ENCODE data around the gene PPP6R1. TPM values are rescaled to one million over a fixed set of nuclear protein-coding genes. Genes with fewer than 3 reads are reported as not detected.

PPP6R1 gene
- total and polyA plus RNA-seq, 2 donors (not counting 1 experiment from before 2014, with no cell fraction given) = 28.5 to 34.0 TPM

GRCh38 chr19:55239004-55239403 is 19.8 kb downstream of the PPP6R1 start:
- Histone ChIP-seq H3K4me2 (ENCODE audit: extremely low read depth, insufficient read depth, low read length) (no peak overlapping the region), H3K79me2 (ENCODE audit: control insufficient read depth, insufficient read depth, low read length) (no peaks in the 10 kb centered on the region), H3K4me3 (replicated peaks in 1 of 4; ENCODE audit: control extremely low read depth in 1 of 4, insufficient read depth in 1 of 4, low read depth in 3 of 4, low read length in 4 of 4) (no peak overlapping the region), H4K20me1 (ENCODE audit: control insufficient read depth, extremely low read depth, insufficient read depth, low read length) (no peaks in the 10 kb centered on the region), H3K27ac (ENCODE audit: insufficient read depth, low read length) (no peak overlapping the region), H3K27me3 (ENCODE audit: control insufficient read depth, insufficient read depth, low read length) (no peaks in the 10 kb centered on the region), H3K9ac (ENCODE audit: insufficient read depth, low read length) (no peak overlapping the region), H3K36me3 (ENCODE audit: control insufficient read depth, insufficient read depth, low read length) (peaks cover 38% of the 10 kb centered on the region), H3K9me3 (ENCODE audit: control insufficient read depth, insufficient read depth, low read depth, low read length) (no peaks in the 10 kb centered on the region), H3K4me1 (ENCODE audit: control insufficient read depth, extremely low read depth, insufficient read depth, low read length) (no peaks in the 10 kb centered on the region), H2AFZ (ENCODE audit: low read length) (no peak overlapping the region)
- DNase-seq (ENCODE audit: low read depth in 2 of 2) = no peak
- no peak for TF ChIP-seq EZH2 (IDR thresholded peaks at IDR 0.05; ENCODE audit: low read length, missing control alignments)

- no peak overlapping the region for H2AFZ ChIP-seq (ENCODE audit: low read length)
- H3K27ac ChIP-seq (ENCODE audit: insufficient read depth, low read length) = no peak overlapping the region
- H3K9me3 ChIP-seq (ENCODE audit: control insufficient read depth, insufficient read depth, low read depth, low read length) = no peaks in the 10 kb centered on the region
- TF ChIP-seq CTCF (conservative IDR thresholded peaks at IDR 0.05 in 1 of 2, IDR thresholded peaks at IDR 0.05 in 1 of 2; ENCODE audit: low read depth in 1 of 2, low read length in 2 of 2) = no peak
- TF ChIP-seq EZH2 (IDR thresholded peaks at IDR 0.05; ENCODE audit: low read length, missing control alignments) = no peak
- no peak overlapping the region for H3K4me3 ChIP-seq (replicated peaks in 1 of 4; ENCODE audit: control extremely low read depth in 1 of 4, insufficient read depth in 1 of 4, low read depth in 3 of 4, low read length in 4 of 4)
- H4K20me1 ChIP-seq (ENCODE audit: control insufficient read depth, extremely low read depth, insufficient read depth, low read length) = no peaks in the 10 kb centered on the region
- H3K79me2 ChIP-seq (ENCODE audit: control insufficient read depth, insufficient read depth, low read length) = no peaks in the 10 kb centered on the region
- no peak overlapping the region for H3K9ac ChIP-seq (ENCODE audit: insufficient read depth, low read length)
- H3K4me1 ChIP-seq (ENCODE audit: control insufficient read depth, extremely low read depth, insufficient read depth, low read length) = no peaks in the 10 kb centered on the region
- H3K4me2 ChIP-seq (ENCODE audit: extremely low read depth, insufficient read depth, low read length) = no peak overlapping the region
- no peak for DNase-seq (ENCODE audit: low read depth in 2 of 2)
- peaks cover 38% of the 10 kb centered on the region for H3K36me3 ChIP-seq (ENCODE audit: control insufficient read depth, insufficient read depth, low read length)
- no peaks in the 10 kb centered on the region for H3K27me3 ChIP-seq (ENCODE audit: control insufficient read depth, insufficient read depth, low read length)
Measured at GRCh38 chr19:55238030-55238429, 20.8 kb downstream of the PPP6R1 start.

- Histone ChIP-seq H3K4me2 (ENCODE audit: extremely low read depth, insufficient read depth, low read length) (no peak overlapping the region), H3K9ac (ENCODE audit: insufficient read depth, low read length) (no peak overlapping the region), H4K20me1 (ENCODE audit: control insufficient read depth, extremely low read depth, insufficient read depth, low read length) (no peaks in the 10 kb centered on the region), H3K36me3 (ENCODE audit: control insufficient read depth, insufficient read depth, low read length) (peaks cover 31% of the 10 kb centered on the region), H2AFZ (ENCODE audit: low read length) (no peak overlapping the region), H3K27ac (ENCODE audit: insufficient read depth, low read length) (no peak overlapping the region), H3K4me1 (ENCODE audit: control insufficient read depth, extremely low read depth, insufficient read depth, low read length) (no peaks in the 10 kb centered on the region), H3K79me2 (ENCODE audit: control insufficient read depth, insufficient read depth, low read length) (no peaks in the 10 kb centered on the region), H3K27me3 (ENCODE audit: control insufficient read depth, insufficient read depth, low read length) (no peaks in the 10 kb centered on the region), H3K9me3 (ENCODE audit: control insufficient read depth, insufficient read depth, low read depth, low read length) (no peaks in the 10 kb centered on the region), H3K4me3 (replicated peaks in 1 of 4; ENCODE audit: control extremely low read depth in 1 of 4, insufficient read depth in 1 of 4, low read depth in 3 of 4, low read length in 4 of 4) (no peak overlapping the region)
- DNase-seq (ENCODE audit: low read depth in 2 of 2) = no peak
- TF ChIP-seq CTCF (conservative IDR thresholded peaks at IDR 0.05 in 1 of 2, IDR thresholded peaks at IDR 0.05 in 1 of 2; ENCODE audit: low read depth in 1 of 2, low read length in 2 of 2) (no peak), EZH2 (IDR thresholded peaks at IDR 0.05; ENCODE audit: low read length, missing control alignments) (no peak)
Measured at GRCh38 chr19:55232986-55233385, 25.8 kb downstream of the PPP6R1 start.

All from fibroblast of lung (primary cell).